Liver (tissue), 3 donors: ENCODE results near the gene ANKRD60.

Experiments
- JUND ChIP-seq, 2 donors: IDR thresholded peaks; 2 replicates each; pipeline ENCODE4 v1.6.1; 2016; ENCODE audit warnings: antibody characterized with exemption in 2 of 2
- TF ChIP-seq, protein P1 (sequence below): fragments of 150-350 bp; IDR thresholded peaks from 2 replicates; pipeline ENCODE4 v1.5.1; 2017; ENCODE audit warnings: improper control_type of control experiment, low read depth, low read length; ENCODE audit not compliant: missing input control
- donor health status: healthy.
- donor health status: healthy.

DNA sequence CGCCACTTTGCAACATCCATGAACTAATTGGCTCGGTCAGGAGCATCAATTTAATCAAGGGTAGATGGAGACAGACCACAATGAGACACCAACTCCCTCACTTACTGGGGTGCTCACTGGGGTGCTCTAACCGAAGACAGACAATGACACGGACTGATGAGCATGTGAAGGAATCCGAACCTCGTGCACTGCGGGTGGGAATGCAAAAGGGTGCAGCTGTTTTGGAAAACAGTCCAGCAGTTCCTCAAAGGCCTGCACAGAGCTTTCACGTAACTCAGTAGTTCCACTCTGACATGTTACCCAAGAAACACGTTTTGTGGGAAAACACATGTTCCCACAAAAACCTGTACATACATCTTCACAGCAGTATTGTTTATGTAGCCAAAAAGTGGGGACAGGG is 26.8 kb downstream of the ANKRD60 start:
- no peak for TF ChIP-seq JUND (IDR thresholded peaks at IDR 0.05)
- TF ChIP-seq, protein P1, sequence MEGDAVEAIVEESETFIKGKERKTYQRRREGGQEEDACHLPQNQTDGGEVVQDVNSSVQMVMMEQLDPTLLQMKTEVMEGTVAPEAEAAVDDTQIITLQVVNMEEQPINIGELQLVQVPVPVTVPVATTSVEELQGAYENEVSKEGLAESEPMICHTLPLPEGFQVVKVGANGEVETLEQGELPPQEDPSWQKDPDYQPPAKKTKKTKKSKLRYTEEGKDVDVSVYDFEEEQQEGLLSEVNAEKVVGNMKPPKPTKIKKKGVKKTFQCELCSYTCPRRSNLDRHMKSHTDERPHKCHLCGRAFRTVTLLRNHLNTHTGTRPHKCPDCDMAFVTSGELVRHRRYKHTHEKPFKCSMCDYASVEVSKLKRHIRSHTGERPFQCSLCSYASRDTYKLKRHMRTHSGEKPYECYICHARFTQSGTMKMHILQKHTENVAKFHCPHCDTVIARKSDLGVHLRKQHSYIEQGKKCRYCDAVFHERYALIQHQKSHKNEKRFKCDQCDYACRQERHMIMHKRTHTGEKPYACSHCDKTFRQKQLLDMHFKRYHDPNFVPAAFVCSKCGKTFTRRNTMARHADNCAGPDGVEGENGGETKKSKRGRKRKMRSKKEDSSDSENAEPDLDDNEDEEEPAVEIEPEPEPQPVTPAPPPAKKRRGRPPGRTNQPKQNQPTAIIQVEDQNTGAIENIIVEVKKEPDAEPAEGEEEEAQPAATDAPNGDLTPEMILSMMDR = no peak
